Brain microvascular endothelial cell (primary cell): ENCODE data around the gene NRXN3.
"Not testable (repeated sequence)": the region's sequence is repeated elsewhere in the genome, so short reads cannot be mapped to it uniquely, and the experiment has no call there.

ENCODE experiments used
- DNase-seq: peaks from one replicate; pipeline ENCODE4 v3.0.0-alpha.2; 2020
- H3K27ac ChIP-seq: fragments of 250-450 bp; sonication (Bioruptor Pico); 2 replicates; pipeline ENCODE4 v1.5.1; 2020; ENCODE audit warnings: mild to moderate bottlenecking, moderate library complexity
- H3K27me3 ChIP-seq: fragments of 250-450 bp; sonication (Bioruptor Pico); replicated peaks from 2 replicates; pipeline ENCODE4 v1.5.1; 2020; ENCODE audit warnings: mild to moderate bottlenecking
- H3K36me3 ChIP-seq: fragments of 250-450 bp; sonication (Bioruptor Pico); replicated peaks from 2 replicates; pipeline ENCODE4 v1.5.1; 2020; ENCODE audit warnings: mild to moderate bottlenecking
- H3K4me3 ChIP-seq: 2 replicates; pipeline ENCODE4 v1.5.1; 2011; ENCODE audit warnings: low read depth, mild to moderate bottlenecking, control low read depth, low read length, moderate library complexity
- CTCF ChIP-seq: IDR thresholded peaks from 2 replicates; pipeline ENCODE4 v1.5.1; 2011; ENCODE audit warnings: low read depth, mild to moderate bottlenecking, moderate library complexity, low read length, control low read depth, inconsistent platforms; ENCODE audit errors: missing control alignments
- in situ Hi-C: cut with HindIII; loops from 2 replicates; pipeline ENCODE4 v1.10.0; 2017; ENCODE audit warnings: low sequenced_read_pairs, low pct_ligation_motif_present

NRXN3 gene

GRCh38 chr14:79016828-79017505 is 846.8 kb downstream of the NRXN3 start:
- TF ChIP-seq CTCF = no peak
- Histone ChIP-seq H3K4me3 (no peak overlapping the region), H3K36me3 (no peaks in the 10 kb centered on the region), H3K27ac (peak overlapping the region; percentile 60), H3K27me3 (no peaks in the 10 kb centered on the region)
- in situ Hi-C loops = no loop called here
- DNase-seq = peak; percentile 94

GRCh38 chr14:79017561-79017960 is 847.4 kb downstream of the NRXN3 start:
- no peak for DNase-seq

GRCh38 chr14:79018836-79019235 is 848.7 kb downstream of the NRXN3 start:
- Histone ChIP-seq H3K36me3 (no peaks in the 10 kb centered on the region), H3K4me3 (no peak overlapping the region), H3K27me3 (no peaks in the 10 kb centered on the region), H3K27ac (no peak overlapping the region)
- in situ Hi-C loops = no loop called here
- TF ChIP-seq CTCF = no peak
- peak; percentile 33 for DNase-seq

More at GRCh38 chr14:79017561-79017960, 847.4 kb downstream of the NRXN3 start:
- Histone ChIP-seq H3K27me3 (no peaks in the 10 kb centered on the region), H3K27ac (peak overlapping the region; percentile 60), H3K36me3 (no peaks in the 10 kb centered on the region), H3K4me3 (no peak overlapping the region)
- in situ Hi-C loops = no loop called here
- TF ChIP-seq CTCF = no peak

GRCh38 chr14:79019898-79020297 is 849.7 kb downstream of the NRXN3 start:
- H3K4me3 ChIP-seq, H3K27me3 ChIP-seq, H3K36me3 ChIP-seq, DNase-seq, H3K27ac ChIP-seq, in situ Hi-C loops: not testable (repeated sequence)

- H3K27ac ChIP-seq = no peak overlapping the region
- no peak overlapping the region for H3K4me3 ChIP-seq
- TF ChIP-seq CTCF = no peak
- in situ Hi-C loops = no loop called here
- DNase-seq = no peak
- no peaks in the 10 kb centered on the region for H3K27me3 ChIP-seq
- no peaks in the 10 kb centered on the region for H3K36me3 ChIP-seq
Observed at GRCh38 chr14:79021766-79022165, 851.6 kb downstream of the NRXN3 start.

DNA sequence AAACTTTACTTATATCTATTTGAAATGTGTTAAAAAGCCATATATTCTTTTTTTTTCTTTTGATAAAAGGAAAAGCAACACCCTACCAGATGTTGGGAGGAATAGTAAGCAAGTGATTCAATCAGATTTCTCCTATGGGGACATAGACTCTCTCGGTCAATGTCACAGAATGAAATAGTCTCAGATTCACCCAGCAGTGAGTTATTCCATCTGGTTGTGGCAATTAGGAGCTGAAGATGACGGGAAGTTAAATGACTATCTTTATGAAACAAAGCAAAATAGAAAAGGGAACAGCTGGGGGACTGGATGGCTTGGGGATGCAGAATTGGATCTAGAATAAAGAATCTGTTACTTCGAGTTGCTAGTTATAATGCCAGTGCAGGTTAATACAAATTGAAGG is 857.0 kb downstream of the NRXN3 start:
- in situ Hi-C loops = no loop called here
- Histone ChIP-seq H3K36me3 (no peaks in the 10 kb centered on the region), H3K27ac (no peak overlapping the region), H3K4me3 (no peak overlapping the region), H3K27me3 (no peaks in the 10 kb centered on the region)
- no peak for TF ChIP-seq CTCF
- no peak for DNase-seq
